SK-N-SH treated with all-trans-retinoic acid at 6 μM for 48 hours (cell line): ENCODE measurements around the gene FGF6.

Experiments
- BACH2 ChIP-seq: fragments of 250-450 bp; sonication (Bioruptor Pico); IDR thresholded peaks from 2 replicates; pipeline ENCODE4 v1.9.0; 2021; ENCODE audit warnings: mild to moderate bottlenecking, borderline replicate concordance
- CREB5 ChIP-seq: fragments of 250-450 bp; sonication (Bioruptor Pico); IDR thresholded peaks from 2 replicates; pipeline ENCODE4 v1.5.1; 2020; ENCODE audit warnings: low read depth, mild to moderate bottlenecking, moderate library complexity
- CSDC2 ChIP-seq: fragments of 250-450 bp; sonication (Bioruptor Pico); IDR thresholded peaks from 2 replicates; pipeline ENCODE4 v1.5.0; 2020; ENCODE audit warnings: mild to moderate bottlenecking, moderate library complexity
- CSRNP3 ChIP-seq: fragments of 250-450 bp; sonication (Bioruptor Pico); IDR thresholded peaks from 2 replicates; pipeline ENCODE4 v1.5.1; 2021; ENCODE audit warnings: mild to moderate bottlenecking, moderate library complexity
- GLIS3 ChIP-seq: fragments of 250-450 bp; sonication (Bioruptor Pico); IDR thresholded peaks from 2 replicates; pipeline ENCODE4 v1.5.0; 2020; ENCODE audit warnings: mild to moderate bottlenecking, moderate library complexity
- PATZ1 ChIP-seq: fragments of 250-450 bp; sonication (Bioruptor Pico); IDR thresholded peaks from 2 replicates; pipeline ENCODE4 v1.8.0; 2020; ENCODE audit warnings: mild to moderate bottlenecking, moderate library complexity, borderline replicate concordance
- PPARA ChIP-seq: fragments of 250-450 bp; sonication (Bioruptor Pico); IDR thresholded peaks from 2 replicates; pipeline ENCODE4 v1.5.0; 2020; ENCODE audit warnings: mild to moderate bottlenecking, borderline replicate concordance
- RARB ChIP-seq: fragments of 250-450 bp; sonication (Bioruptor Pico); IDR thresholded peaks from 2 replicates; pipeline ENCODE4 v1.8.0; 2021; ENCODE audit warnings: mild to moderate bottlenecking, moderate library complexity
- TOX ChIP-seq: fragments of 250-450 bp; sonication (Bioruptor Pico); IDR thresholded peaks from 2 replicates; pipeline ENCODE4 v1.8.0; 2021; ENCODE audit warnings: mild to moderate bottlenecking, moderate library complexity, borderline replicate concordance
- TSHZ2 ChIP-seq: fragments of 250-450 bp; sonication (Bioruptor Pico); IDR thresholded peaks from 2 replicates; pipeline ENCODE4 v1.5.0; 2020; ENCODE audit warnings: mild to moderate bottlenecking, moderate library complexity
- ZFP30 ChIP-seq: fragments of 450-650 bp; formaldehyde crosslinking; IDR thresholded peaks from 2 replicates; pipeline ENCODE4 v1.5.0; 2022; ENCODE audit warnings: mild to moderate bottlenecking, moderate library complexity

GRCh38 chr12:4445156-4446101 is at the start of gene FGF6:
- TF ChIP-seq BACH2 (no peak), PPARA (CRISPR knock-in tag) (no peak), CSDC2 (CRISPR knock-in tag) (no peak), CSRNP3 (no peak), GLIS3 (no peak), CREB5 (no peak), TOX (CRISPR knock-in tag) (no peak), ZFP30 (CRISPR knock-in tag) (no peak), TSHZ2 (no peak), PATZ1 (CRISPR knock-in tag) (no peak), RARB (CRISPR knock-in tag) (no peak)
